K562 treated with DMSO at 1 percent for 12 hours (cell line): ENCODE data around the gene LAIR1. TPM values are rescaled to one million over a fixed set of nuclear protein-coding genes. Genes with fewer than 3 reads are reported as not detected.

Experiments used
- total RNA-seq: library from RNA; unstranded; fragments of 300-600 nt; gene quantifications from 2 replicates; pipeline ENCODE4 v1.2.3, GENCODE V29; 2022; ENCODE audit not compliant: insufficient read depth

LAIR1 gene, protein sequence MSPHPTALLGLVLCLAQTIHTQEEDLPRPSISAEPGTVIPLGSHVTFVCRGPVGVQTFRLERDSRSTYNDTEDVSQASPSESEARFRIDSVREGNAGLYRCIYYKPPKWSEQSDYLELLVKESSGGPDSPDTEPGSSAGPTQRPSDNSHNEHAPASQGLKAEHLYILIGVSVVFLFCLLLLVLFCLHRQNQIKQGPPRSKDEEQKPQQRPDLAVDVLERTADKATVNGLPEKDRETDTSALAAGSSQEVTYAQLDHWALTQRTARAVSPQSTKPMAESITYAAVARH
- 3.2 TPM in 1 of 2 replicates, not detected in the other for total RNA-seq

DNA sequence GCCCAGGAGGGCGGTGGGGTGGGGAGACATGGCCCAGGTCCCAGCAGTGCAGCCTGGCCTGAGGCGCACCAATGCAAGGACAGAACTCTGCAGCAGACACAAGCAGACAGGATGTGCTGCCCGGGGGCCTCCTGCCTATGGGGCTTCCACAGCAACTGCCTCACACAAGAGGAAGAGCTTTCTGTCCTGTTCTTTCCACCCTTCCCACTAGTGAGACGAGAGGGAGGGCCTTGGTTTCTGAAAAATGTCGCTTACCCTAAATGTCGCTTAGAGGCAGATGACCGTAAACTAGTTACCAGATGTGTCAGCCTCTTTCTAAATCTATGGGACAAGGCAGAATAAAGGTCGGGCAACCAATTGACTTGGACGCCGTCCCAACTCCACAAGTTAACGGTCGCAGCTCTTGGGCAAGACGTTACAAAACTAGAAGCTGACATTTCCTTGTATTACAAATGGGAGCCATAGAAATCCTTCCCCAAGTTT, at the start of gene LAIR1:
Gene LAIR1 (minus strand): TSS at position 157 of the 483 bp plus-strand sequence. CDS start 127 bp downstream, at position 30.

DNA sequence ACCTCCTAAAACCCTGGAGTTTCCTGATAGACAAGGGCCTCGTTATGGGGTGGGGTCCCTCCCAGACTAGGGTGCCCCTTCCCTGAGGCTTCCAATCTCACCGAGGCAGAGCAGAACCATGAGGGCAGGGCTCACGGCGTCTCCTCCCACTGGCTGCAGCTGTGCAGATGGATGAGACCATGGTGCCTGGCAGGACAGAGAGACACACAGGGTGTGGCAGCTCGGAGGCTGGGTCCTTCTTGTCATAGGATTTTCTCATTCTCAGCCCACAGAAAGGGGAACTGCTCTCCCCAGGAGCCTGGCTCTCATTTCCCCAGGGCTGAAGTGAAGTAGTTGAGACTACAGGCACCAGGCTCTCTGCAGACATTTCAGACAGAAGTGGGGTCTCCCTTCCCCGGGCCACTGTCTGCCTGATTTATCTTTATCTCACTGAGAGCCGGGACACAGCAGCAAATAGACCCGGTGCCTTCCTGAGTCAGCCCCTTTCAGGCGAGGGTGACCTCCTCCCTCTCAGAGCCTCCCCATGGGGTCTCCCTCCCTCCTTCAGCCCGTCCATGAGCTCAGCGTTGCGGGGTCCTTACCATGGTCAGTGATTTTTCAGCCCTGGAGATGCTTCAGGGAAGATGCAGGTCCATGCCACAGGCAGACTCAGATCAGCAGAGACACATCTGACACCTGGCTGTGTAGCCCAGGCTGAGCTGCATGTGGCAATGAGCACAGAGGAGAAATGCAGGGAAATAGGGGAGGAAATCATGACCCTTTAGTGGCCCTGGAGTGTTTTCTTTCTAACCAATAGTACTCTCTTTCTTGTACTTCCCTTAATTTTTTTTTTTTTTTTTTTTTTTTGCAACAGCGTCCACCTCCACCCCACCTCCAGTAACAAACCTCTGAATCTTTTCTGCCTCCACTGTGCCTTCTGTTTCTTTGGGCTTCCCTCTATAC, 52.0 kb downstream of the LAIR1 start, which contains the start of gene LILRA5:
Gene LILRA5 (minus strand): TSS at position 731 of the 942 bp plus-strand sequence. CDS start 147 bp downstream, at position 584.

Other genes starting within 250 kb of the LAIR1 start
- 6.7 and 10.4 TPM in 2 replicates for gene TFPT, start 249.3 kb downstream of the LAIR1 start, total RNA-seq
- 63.2 and 71.2 TPM in 2 replicates for gene PRPF31, start 249.2 kb downstream of the LAIR1 start, total RNA-seq
- 34.4 and 66.8 TPM in 2 replicates for gene CNOT3, start 227.2 kb downstream of the LAIR1 start, total RNA-seq
- 5.8 and 6.1 TPM in 2 replicates for gene LENG1, start 205.2 kb downstream of the LAIR1 start, total RNA-seq
- 7.6 TPM in 1 of 2 replicates, not detected in the other for gene TMC4, start 191.8 kb downstream of the LAIR1 start, total RNA-seq
- 154 and 235 TPM in 2 replicates for gene MBOAT7, start 175.4 kb downstream of the LAIR1 start, total RNA-seq
- 64.9 and 72.2 TPM in 2 replicates for gene TSEN34, start 173.6 kb downstream of the LAIR1 start, total RNA-seq
- gene RPS9, start 164.1 kb downstream of the LAIR1 start, total RNA-seq, result 5,624 and 9,005 TPM in 2 replicates
- not detected in 2 replicates for gene LILRB3, start 141.9 kb downstream of the LAIR1 start, total RNA-seq
- gene LILRA6, start 122.1 kb downstream of the LAIR1 start, total RNA-seq, result not detected in 2 replicates
- not detected in 2 replicates for gene LILRB5, start 107.7 kb downstream of the LAIR1 start, total RNA-seq
- gene LILRB2, start 83.8 kb downstream of the LAIR1 start, total RNA-seq, result not detected in 2 replicates
- 0.86 TPM in 1 of 2 replicates, not detected in the other for gene LILRA5, start 51.8 kb downstream of the LAIR1 start, total RNA-seq
- gene LILRA4, start 25.8 kb downstream of the LAIR1 start, total RNA-seq, result not detected in 2 replicates
- not detected in 2 replicates for gene TTYH1, start 50.5 kb upstream of the LAIR1 start, total RNA-seq
- gene LENG8, start 84.3 kb upstream of the LAIR1 start, total RNA-seq, result 46.7 and 133 TPM in 2 replicates
- 0.35 TPM in 1 of 2 replicates, not detected in the other for gene LENG9, start 98.8 kb upstream of the LAIR1 start, total RNA-seq
- 1.4 TPM in 1 of 2 replicates, not detected in the other for gene CDC42EP5, start 108.4 kb upstream of the LAIR1 start, total RNA-seq
- not detected in 2 replicates for gene LAIR2, start 137.9 kb upstream of the LAIR1 start, total RNA-seq
- gene LILRA2, start 208.9 kb upstream of the LAIR1 start, total RNA-seq, result 7.6 and 9.8 TPM in 2 replicates
- not detected in 2 replicates for gene LILRA1, start 228.7 kb upstream of the LAIR1 start, total RNA-seq